ENCODE results near the gene PIGU. TPM values are rescaled to one million over a fixed set of nuclear protein-coding genes. Genes with fewer than 3 reads are reported as not detected.

PIGU gene
- total RNA-seq, 2 experiments from 2014 or later, result 16.6 to 27.9 TPM

DNA sequence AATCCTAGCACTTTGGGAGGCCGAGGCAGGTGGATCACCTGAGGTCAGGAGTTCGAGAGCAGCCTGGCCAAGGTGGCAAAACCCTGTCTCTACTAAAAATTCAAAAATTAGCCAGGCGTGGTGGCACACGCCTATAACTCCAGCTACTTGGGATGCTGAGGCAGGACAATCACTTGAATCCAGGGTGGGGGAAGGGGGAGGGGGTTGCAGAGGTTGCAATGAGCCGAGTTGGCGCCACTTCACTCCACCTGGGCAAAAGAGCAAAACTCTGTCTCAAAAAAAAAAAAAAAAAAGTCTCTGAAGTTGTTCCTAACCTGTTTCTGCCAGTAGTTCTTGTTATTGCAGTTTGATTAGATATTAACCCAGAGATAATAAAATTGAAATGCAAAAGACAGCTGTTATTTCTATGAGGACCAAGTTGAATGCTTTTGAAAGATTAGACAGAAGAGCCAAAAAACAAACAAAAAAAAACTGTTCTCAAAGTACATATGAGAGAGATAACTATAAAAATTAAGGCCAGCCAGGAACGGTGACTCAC is 22.6 kb downstream of the PIGU start:
- intact Hi-C loops (cut with micrococcal nuclease; ENCODE audit: unreplicated experiment), result no loop called here
- POLR2A ChIA-PET, result interaction anchor here (1.2 to 1.9 kb wide), 2 partner anchors 9 to 20 kb away, joined by 3 to 4 read pairs; no protein-coding TSS in a partner anchor

DNA sequence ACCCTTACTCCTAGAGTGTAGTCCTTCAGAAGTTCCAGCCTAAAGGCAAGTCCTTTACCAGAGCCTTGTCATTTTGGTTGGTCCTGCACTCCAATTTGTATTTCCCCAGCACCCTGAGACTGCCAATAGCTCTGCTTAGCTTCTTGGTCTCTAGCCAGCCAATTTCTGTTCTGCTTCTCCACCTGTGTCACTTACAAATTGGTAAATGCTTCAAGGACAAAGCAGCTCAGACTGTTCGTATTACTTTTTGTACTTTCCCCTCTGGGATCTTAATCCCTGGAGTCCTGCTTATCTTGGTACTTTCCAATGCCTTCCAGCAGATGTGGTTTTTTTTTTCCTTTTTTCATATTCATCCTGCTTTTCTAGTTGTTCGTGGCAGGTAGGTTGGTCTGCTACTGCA is 25.7 kb downstream of the PIGU start:
- CTCF ChIA-PET (ENCODE audit: unreplicated experiment), result no interaction called here
- H3K36me3 ChIP-seq (ENCODE audit: insufficient read depth, low read length), result peaks cover 41% of the 10 kb centered on the region
- no peak for DNase-seq (ENCODE audit: low spot score)

More for the DNA sequence above, 22.6 kb downstream of the PIGU start:
- H3K4me3 ChIP-seq (ENCODE audit: low read depth, low read length, poor library complexity, severe bottlenecking), result no peak overlapping the region
- no peak overlapping the region for H2AFZ ChIP-seq (ENCODE audit: low read length)
- no peaks in the 10 kb centered on the region for H3K9me3 ChIP-seq (ENCODE audit: low read length)
- peaks cover 51% of the 10 kb centered on the region for H3K36me3 ChIP-seq (ENCODE audit: insufficient read depth, low read length)
- no peaks in the 10 kb centered on the region for H3K9me2 ChIP-seq (ENCODE audit: insufficient read depth, low read length)
- no TSS peak for BruUV-seq (replicated peaks)
- no peak overlapping the region for H3K27ac ChIP-seq (ENCODE audit: low read depth, low read length, poor library complexity, severe bottlenecking)
- no peaks in the 10 kb centered on the region for H3K4me1 ChIP-seq (ENCODE audit: insufficient read depth, low read length, poor library complexity, severe bottlenecking)
- H3K4me2 ChIP-seq (ENCODE audit: low read length), result no peak overlapping the region
- CTCF ChIA-PET (ENCODE audit: unreplicated experiment), result no interaction called here
- DNase-seq (ENCODE audit: low spot score), result no peak
- H4K20me1 ChIP-seq (ENCODE audit: insufficient read depth, low read length), result no peaks in the 10 kb centered on the region
- H3K79me2 ChIP-seq (ENCODE audit: insufficient read depth, low read depth, low read length), result no peaks in the 10 kb centered on the region
- no peak for TF ChIP-seq EZH2phosphoT487 (IDR thresholded peaks at IDR 0.05; ENCODE audit: borderline replicate concordance, low read depth, low read length)
- TF ChIP-seq, protein P1, sequence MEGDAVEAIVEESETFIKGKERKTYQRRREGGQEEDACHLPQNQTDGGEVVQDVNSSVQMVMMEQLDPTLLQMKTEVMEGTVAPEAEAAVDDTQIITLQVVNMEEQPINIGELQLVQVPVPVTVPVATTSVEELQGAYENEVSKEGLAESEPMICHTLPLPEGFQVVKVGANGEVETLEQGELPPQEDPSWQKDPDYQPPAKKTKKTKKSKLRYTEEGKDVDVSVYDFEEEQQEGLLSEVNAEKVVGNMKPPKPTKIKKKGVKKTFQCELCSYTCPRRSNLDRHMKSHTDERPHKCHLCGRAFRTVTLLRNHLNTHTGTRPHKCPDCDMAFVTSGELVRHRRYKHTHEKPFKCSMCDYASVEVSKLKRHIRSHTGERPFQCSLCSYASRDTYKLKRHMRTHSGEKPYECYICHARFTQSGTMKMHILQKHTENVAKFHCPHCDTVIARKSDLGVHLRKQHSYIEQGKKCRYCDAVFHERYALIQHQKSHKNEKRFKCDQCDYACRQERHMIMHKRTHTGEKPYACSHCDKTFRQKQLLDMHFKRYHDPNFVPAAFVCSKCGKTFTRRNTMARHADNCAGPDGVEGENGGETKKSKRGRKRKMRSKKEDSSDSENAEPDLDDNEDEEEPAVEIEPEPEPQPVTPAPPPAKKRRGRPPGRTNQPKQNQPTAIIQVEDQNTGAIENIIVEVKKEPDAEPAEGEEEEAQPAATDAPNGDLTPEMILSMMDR (conservative IDR thresholded peaks at IDR 0.05; ENCODE audit: low read length), result no peak

DNA sequence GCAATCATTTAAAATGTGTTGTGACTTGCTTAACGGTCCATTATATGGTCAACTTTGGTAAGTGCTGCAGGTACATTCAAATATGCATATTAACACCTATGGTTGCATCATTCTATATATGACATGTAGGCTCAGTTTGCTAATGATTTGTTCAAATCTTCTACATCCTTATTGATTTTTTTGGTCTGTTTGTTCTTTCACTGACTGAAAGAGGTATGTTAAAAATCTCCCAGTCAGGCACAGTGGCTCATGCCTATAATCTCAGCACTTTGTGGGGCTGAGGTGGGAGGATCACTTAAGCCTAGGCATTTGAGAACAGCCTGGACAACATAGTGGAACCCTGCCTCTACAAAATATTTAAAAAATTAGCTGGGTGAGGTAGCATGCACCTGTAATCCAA is 29.2 kb downstream of the PIGU start:
- DNase-seq (ENCODE audit: low spot score), result no peak
- Histone ChIP-seq H3K4me2 (ENCODE audit: low read length) (no peak overlapping the region), H3K4me1 (ENCODE audit: insufficient read depth, low read length, poor library complexity, severe bottlenecking) (no peaks in the 10 kb centered on the region), H3K9me2 (ENCODE audit: insufficient read depth, low read length) (no peaks in the 10 kb centered on the region), H3K9me3 (ENCODE audit: low read length) (no peaks in the 10 kb centered on the region), H4K20me1 (ENCODE audit: insufficient read depth, low read length) (no peaks in the 10 kb centered on the region), H2AFZ (ENCODE audit: low read length) (no peak overlapping the region), H3K79me2 (ENCODE audit: insufficient read depth, low read depth, low read length) (no peaks in the 10 kb centered on the region), H3K4me3 (ENCODE audit: low read depth, low read length, poor library complexity, severe bottlenecking) (no peak overlapping the region), H3K27ac (ENCODE audit: low read depth, low read length, poor library complexity, severe bottlenecking) (no peak overlapping the region), H3K36me3 (ENCODE audit: insufficient read depth, low read length) (peaks cover 38% of the 10 kb centered on the region)
- POLR2A ChIA-PET, result interaction anchor here (0.5 to 0.7 kb wide), 3 partner anchors 35 to 243 kb away, joined by 3 to 7 read pairs (median 4); no protein-coding TSS in a partner anchor
- no TSS peak for BruUV-seq (replicated peaks)
- CTCF ChIA-PET (ENCODE audit: unreplicated experiment), result no interaction called here
- intact Hi-C loops (cut with micrococcal nuclease; ENCODE audit: unreplicated experiment), result no loop called here
- TF ChIP-seq EZH2phosphoT487 (IDR thresholded peaks at IDR 0.05; ENCODE audit: borderline replicate concordance, low read depth, low read length), result no peak
- TF ChIP-seq, protein P1 (conservative IDR thresholded peaks at IDR 0.05; ENCODE audit: low read length), result no peak

More for the DNA sequence above, 25.7 kb downstream of the PIGU start:
- no TSS peak for BruUV-seq (replicated peaks)
- H3K79me2 ChIP-seq (ENCODE audit: insufficient read depth, low read depth, low read length), result no peaks in the 10 kb centered on the region
- no peaks in the 10 kb centered on the region for H3K4me1 ChIP-seq (ENCODE audit: insufficient read depth, low read length, poor library complexity, severe bottlenecking)
- H3K4me3 ChIP-seq (ENCODE audit: low read depth, low read length, poor library complexity, severe bottlenecking), result no peak overlapping the region
- H2AFZ ChIP-seq (ENCODE audit: low read length), result no peak overlapping the region
- intact Hi-C loops (cut with micrococcal nuclease; ENCODE audit: unreplicated experiment), result no loop called here
- H3K9me2 ChIP-seq (ENCODE audit: insufficient read depth, low read length), result no peaks in the 10 kb centered on the region
- no peaks in the 10 kb centered on the region for H3K9me3 ChIP-seq (ENCODE audit: low read length)
- no peak overlapping the region for H3K4me2 ChIP-seq (ENCODE audit: low read length)
- TF ChIP-seq EZH2phosphoT487 (IDR thresholded peaks at IDR 0.05; ENCODE audit: borderline replicate concordance, low read depth, low read length), result no peak
- TF ChIP-seq, protein P1 (conservative IDR thresholded peaks at IDR 0.05; ENCODE audit: low read length), result no peak
- H3K27ac ChIP-seq (ENCODE audit: low read depth, low read length, poor library complexity, severe bottlenecking), result no peak overlapping the region
- POLR2A ChIA-PET, result no interaction called here
- no peaks in the 10 kb centered on the region for H4K20me1 ChIP-seq (ENCODE audit: insufficient read depth, low read length)

Data from OCI-LY7 (cell line).